Neural progenitor cell (in vitro differentiated cells): ENCODE results near the gene ARSB.

ENCODE experiments used
- CTCF ChIP-seq: fragments of 200-600 bp; sonication (generic); IDR thresholded peaks from 2 replicates; pipeline ENCODE4 v1.5.1; 2017; ENCODE audit warnings: antibody characterized with exemption, mild to moderate bottlenecking
- EZH2 ChIP-seq: fragments of 200-600 bp; sonication (generic); IDR thresholded peaks from 2 replicates; pipeline ENCODE4 v1.6.1; 2017; ENCODE audit warnings: antibody characterized with exemption, mild to moderate bottlenecking, moderate library complexity
- EZH2phosphoT487 ChIP-seq: fragments of 200-600 bp; sonication (generic); IDR thresholded peaks from 2 replicates; pipeline ENCODE4 v1.6.1; 2017; ENCODE audit warnings: antibody characterized with exemption

DNA sequence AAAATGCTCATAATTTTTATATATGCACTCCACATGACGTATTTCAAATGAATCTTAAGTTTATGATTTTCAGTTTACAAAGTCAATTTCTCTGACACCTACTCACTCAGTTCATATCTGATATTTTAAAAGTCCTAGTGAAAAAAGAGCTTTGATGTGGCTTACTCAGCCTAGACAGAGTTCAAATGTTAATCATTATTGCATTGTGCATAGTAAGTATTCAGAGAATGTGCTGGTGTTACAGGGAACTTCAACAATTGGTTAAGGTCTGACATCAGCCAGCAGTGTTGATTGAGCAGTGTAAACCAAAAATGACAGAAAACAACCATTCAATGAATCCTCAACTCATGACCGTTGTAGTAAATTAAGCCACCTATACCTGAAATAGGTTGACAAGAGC lies 189.4 kb downstream of the ARSB start:
- TF ChIP-seq EZH2phosphoT487 = no peak
- no peak for TF ChIP-seq CTCF
- no peak for TF ChIP-seq EZH2
